ENCODE data around the gene SLC25A23.
A peak's percentile ranks its signal among the peaks of the same experiment; 100 is the strongest.

SLC25A23 gene

GRCh38 chr19:6480848-6481415, 21.3 kb upstream of the SLC25A23 start:
- peak; percentile 41 for DNase-seq

DNA sequence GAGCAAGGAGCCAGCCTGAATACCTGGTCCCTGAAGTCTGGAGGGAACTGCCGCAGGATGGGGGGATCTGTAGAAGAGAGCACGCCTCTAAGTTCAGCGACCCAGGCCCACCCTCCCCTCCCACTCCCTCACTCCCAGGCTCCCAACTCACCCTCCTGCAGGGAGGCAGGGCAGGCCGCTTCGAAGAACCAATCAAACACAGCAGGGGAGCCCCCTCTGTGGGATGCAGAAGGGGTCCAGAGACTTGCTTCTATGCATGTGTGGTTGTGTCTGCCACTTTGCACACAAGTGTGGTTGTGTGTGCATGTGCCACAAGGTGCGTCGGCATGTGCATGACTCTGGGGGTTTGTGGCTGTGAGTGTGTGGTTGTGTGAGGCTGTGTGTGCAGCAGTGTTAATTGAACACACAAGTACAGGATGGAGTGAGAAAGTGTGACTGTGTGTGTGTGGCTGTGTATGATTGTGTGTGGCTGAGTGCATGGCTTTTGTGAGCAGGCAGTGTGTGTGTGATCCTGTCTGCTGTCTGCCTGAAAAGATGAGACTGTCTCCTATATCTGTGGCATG, 20.3 kb upstream of the SLC25A23 start:
- DNase-seq: no peak

GRCh38 chr19:6478815-6479214, 19.2 kb upstream of the SLC25A23 start:
- no peak for DNase-seq

- no peak for DNase-seq
Measured at GRCh38 chr19:6476896-6477431, 17.4 kb upstream of the SLC25A23 start.

DNA sequence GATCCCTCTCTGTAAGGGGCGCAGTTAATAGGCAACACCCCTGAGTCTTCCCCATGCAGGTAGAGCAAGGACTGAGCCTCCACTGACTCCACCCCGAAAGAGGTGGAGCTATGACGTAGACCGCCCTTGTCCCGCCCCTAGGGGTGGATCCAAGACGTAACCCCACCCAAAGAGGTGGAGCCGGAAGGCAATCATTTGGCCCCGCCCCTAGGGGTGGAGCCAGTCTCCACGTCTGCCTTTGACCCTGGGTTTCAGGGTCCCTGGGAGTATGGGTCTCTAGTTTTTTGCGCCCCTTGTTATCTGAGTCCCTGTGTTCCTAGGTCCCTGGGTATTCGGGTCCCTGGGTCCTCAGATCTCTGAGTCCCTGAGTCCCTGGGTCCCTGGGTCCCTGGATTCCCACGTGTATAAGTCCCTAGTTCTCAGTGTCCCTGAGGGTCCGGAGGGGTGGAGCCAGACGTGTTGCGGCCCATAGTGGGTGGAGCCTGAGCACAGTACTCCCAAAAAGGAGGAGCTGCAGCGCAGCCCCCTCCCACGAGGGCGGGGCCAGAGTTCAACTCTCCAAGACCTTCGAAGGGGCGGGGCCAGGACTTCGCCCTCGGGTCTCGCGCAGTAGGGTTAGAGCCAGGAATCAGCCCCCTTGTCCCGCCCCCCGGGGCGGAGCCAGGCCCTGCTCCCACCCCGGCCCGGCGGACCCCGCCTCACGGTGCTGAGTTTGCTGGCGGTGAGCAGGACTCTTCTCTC, 16.7 kb upstream of the SLC25A23 start:
- peak; percentile 67 for DNase-seq

DNA sequence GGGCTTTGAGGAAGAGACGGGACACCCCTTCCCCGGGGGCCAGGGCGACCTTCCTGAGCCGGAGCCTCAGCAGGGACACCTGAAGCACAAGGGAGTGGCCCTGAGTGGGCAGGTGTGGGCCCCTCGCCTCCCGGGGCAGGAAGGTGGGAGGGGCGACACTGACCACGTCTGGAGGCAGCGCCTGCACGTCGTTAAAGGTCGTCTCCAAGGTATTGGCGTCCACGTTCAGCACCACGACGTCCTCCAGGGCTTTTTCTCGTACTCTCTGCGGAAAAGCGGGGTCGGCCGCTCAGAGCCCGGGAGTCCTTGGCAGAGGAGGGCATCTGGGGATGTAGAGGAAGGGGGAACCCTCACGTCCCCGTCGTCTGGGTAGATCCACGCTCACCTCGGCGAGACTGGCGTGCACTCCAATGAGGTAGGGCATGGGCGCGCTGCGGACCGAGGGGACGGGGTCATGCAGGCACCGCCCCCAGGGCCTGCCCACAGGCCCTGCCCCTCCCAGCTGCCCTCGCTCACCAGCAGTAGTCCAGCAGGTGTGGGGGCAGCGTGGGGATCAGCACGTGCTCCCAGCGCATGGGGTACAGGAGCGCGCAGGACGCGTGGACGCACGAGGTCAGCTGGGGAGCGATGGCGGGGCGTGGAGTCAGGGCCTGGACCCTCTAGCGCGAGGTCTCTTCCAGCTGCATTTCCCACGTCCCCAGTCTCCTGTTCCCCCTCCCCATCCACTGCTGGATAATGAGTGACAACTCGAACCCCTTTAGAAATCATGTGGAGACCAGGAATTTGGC, 15.9 kb upstream of the SLC25A23 start:
- DNase-seq: no peak

GRCh38 chr19:6473647-6474046, 14.1 kb upstream of the SLC25A23 start:
- no peak for DNase-seq

DNA sequence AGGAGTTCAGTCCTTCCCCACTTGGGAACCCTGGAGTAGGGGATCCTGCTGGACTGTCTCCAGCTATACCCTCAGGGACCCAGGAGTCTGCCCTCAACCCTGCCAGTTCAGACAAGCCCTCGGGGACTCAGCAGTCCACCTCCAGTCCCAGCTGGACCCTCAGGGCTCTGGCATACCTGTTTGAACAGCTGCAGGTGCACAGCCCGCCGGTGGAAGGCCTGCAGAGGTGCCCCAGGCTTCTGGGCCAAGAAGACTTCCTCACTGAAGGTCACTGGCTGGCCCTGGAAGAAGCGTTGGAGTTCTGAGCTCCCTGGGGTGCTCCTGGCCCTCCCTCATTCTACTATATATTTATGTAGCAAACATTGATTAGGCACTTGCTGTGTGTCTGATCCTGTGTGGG, 13.1 kb upstream of the SLC25A23 start:
- DNase-seq: no peak

DNA sequence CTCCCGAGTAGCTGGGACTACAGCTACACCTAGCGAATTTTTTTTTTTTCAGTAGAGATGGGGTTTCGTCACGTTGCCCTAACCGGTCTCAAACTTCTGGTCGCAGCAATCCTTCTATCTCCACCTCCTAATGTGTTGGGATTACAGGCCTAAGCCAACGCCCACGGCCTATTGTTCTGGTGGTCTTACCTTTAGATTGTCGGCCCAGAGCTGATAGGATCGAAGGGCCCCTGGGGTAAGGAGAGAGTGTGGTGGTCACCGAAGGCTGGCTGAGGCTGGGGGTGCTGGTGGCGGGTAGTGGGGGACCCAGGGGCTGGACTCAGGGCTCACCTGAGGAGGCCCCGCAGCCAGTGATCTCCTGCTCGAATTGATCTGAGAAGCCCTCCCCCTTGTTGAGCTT, 11.5 kb upstream of the SLC25A23 start:
- DNase-seq: no peak

GRCh38 chr19:6470173-6470572, 10.6 kb upstream of the SLC25A23 start:
- no peak for DNase-seq

DNA sequence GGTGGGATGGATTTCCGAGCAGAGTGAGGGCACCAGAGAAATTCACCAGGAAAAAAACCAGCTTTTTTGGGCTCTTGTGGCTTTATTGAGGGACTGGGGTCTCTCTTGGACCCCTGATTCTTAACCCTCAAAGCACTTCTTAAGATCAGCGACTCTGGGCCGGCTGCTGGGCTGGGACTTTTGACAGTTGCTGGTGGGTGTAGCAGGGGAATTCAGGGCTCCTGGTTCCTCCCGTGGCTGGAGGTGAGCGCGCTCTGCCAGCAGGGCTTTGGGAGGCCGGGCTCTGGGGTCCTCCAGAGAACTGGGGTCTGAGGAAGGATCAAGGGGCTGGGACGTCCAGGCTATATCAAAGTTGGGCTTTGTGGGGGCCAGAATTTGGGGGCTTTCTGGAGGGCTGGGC, 7.8 kb upstream of the SLC25A23 start:
- no peak for DNase-seq

GRCh38 chr19:6466526-6467248, 7.1 kb upstream of the SLC25A23 start:
- DNase-seq: no peak

DNA sequence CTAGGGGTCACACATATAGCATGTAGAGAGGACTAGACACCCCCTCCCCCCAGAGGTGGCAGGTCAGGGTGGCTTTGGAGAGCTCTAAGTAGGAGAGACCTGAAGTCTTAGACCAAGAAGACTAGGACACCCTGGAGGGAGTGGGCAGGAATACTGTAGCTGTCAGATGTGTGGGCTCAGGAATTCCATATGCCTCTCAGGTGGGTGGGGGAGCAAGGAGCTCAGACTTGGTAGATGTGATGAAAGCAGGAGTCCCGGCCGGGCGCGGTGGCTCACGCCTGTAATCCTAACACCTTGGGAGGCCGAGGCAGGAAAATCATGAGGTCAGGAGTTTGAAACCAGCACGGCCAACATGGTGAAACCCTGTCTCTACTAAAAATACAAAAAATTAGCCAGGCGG, 6.1 kb upstream of the SLC25A23 start:
- no peak for DNase-seq

- no peak for DNase-seq
Measured at GRCh38 chr19:6465006-6465405, 5.4 kb upstream of the SLC25A23 start.

DNA sequence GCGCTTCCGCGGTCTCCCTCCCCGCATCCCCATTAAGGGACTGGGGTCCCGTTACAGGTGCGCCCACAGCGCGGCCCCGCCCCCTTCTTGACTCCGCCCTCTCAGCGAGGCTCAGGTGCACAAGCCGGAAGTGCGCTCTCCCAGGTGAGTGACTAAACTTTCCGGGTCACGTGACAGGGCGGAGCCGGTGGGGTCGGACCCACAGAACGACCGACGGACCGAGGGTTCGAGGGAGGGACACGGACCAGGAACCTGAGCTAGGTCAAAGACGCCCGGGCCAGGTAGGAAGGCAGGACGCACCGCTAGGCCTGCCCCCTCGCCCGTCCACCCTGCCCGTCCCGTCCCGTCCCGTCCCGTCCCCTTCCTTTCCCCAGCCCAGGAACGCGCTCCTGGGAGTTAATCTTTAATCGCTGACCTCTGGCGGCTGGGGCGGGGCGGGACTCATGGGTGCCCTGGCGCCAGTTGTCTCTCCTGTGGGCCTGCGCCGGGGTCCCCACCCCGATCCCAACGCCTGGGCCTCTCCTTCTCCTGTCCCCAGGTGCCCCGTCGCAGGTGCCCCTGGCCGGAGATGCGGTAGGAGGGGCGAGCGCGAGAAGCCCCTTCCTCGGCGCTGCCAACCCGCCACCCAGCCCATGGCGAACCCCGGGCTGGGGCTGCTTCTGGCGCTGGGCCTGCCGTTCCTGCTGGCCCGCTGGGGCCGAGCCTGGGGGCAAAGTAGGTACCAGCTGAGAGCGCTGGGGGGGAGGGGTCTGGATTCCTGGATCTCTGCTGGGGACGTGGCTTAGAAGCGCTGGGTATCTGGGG, 4.7 kb upstream of the SLC25A23 start, which contains the start of gene CRB3:
Gene CRB3 (plus strand): TSS at position 202 of the 804 bp plus-strand sequence. CDS start 431 bp downstream, at position 633.
- DNase-seq: peak; percentile 36

DNA sequence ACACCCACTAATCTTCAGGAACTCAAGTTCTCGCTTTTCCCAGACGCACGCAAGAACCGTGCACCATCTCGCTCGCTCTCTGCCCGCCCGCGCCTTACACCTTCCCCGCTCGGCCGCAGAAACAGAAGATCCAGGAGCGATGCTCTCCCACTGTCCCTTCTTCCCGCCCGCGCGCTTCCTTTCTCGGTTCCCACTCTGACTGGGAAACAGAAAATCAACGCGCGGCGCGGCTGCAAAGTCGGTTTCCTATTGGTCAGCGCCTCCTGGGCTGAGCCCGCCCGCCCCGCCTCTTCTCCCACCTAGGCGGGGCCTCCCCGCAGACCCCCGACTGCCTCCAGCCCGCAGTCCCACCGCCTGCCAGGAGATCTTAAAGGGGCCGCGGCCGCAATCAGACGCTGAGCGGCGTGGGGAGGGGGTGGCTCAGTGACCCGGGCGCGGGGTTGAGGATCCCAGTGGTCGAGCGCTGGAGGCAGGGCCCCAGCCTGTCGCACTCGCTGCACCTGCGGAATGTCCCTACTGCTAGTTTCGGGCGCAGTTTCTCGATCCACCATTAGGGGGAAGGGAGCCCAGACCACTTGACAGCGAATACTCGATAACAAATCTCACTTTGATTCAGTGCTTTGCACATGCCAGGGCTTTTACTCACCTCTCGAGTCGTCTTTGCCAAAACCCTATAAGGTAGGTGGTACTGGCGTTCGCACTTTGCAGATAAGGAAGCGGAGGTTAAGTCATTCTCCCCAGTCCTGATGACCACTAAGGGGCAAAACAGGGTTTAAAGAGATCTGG, 700 bp upstream of the SLC25A23 start:
- DNase-seq: peak; percentile 99

DNA sequence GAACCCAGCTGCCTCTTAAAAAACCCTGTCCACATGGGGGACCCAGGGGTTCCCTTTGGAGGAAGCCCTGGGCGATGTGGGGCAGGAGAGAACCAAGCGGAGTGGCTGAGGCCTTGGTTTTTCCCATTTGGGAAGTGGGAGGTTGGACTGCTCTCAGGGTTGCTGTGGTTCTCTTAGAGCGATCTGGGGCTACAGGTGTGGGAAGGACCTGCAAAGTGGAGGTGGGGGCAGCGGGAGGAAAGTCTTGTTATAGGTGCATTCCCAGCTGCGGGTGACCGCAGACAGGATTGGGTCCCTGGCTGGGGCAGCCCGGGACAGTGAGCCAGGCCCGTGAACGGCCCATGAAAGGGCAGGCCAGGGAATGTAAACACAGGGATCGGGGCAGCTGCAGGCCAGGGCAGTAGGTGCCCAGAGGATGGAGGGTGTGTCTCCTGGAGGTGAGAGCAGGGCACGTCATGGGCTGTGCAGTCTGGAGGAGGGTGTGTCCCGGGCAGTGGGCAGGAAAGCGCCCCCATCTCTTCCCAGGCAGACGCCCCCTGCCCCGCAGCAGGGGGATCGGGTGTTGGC, 814 bp downstream of the SLC25A23 start:
- no peak for DNase-seq

- DNase-seq: no peak
Measured at GRCh38 chr19:6457958-6458694, 1.5 kb downstream of the SLC25A23 start.

DNA sequence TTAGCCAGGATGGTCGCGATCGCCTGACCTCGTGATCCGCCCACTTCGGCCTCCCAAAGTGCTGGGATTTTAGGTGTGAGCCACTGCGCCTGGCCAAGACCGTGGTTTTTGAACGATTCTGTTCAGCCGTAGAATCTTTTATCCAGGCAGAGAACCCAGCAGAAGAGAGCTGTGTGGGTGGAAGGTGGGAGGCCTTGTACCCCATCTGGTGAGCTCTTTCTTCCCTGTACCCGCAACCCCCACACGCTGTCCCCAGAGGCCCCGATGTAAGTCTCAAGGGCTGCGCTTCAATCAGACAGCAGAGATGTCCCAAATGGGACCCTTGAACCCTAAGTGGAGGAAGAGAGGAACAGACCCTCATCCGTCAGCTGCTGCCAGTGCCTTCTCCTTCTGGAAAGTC, 3.7 kb downstream of the SLC25A23 start:
- no peak for DNase-seq

All from stimulated activated CD4-positive, alpha-beta T cell treated with anti-CD3 and anti-CD28 coated beads, Interleukin-15, amount 100 ng/mL, for 24 hours (primary cell).